Thymus (tissue), 11 donors: ENCODE measurements around the gene SHROOM2. TPM values are rescaled to one million over a fixed set of nuclear protein-coding genes. Genes with fewer than 3 reads are reported as not detected.

Experiments used
- DNase-seq, 9 donors: peaks; one replicate each; pipeline ENCODE4 v3.0.0-alpha.2; 2013; ENCODE audit warnings: low spot score in 9 of 9, low read depth in 6 of 9, missing footprints in 1 of 9
- H3K27ac ChIP-seq, 2 donors: one replicate each; pipeline ENCODE4 v1.5.1; 2013; ENCODE audit warnings: control low read depth in 1 of 2, low read depth in 1 of 2, low read length in 1 of 2, mild to moderate bottlenecking in 1 of 2, moderate library complexity in 1 of 2
- H3K27me3 ChIP-seq, 2 donors: one replicate each; pipeline ENCODE4 v1.5.1; 2013; ENCODE audit warnings: low read length in 1 of 2; ENCODE audit not compliant: control insufficient read depth in 2 of 2, insufficient read depth in 1 of 2
- H3K36me3 ChIP-seq, 2 donors: one replicate each; pipeline ENCODE4 v1.5.1; 2013; ENCODE audit warnings: low read length in 1 of 2, mild to moderate bottlenecking in 1 of 2, moderate library complexity in 1 of 2; ENCODE audit not compliant: control insufficient read depth in 2 of 2, insufficient read depth in 2 of 2
- H3K4me1 ChIP-seq, 2 donors: one replicate each; pipeline ENCODE4 v1.5.1; 2013; ENCODE audit warnings: low read length in 2 of 2; ENCODE audit not compliant: control insufficient read depth in 2 of 2, insufficient read depth in 2 of 2
- H3K4me3 ChIP-seq, 2 donors: one replicate each; pipeline ENCODE4 v1.5.1; 2013; ENCODE audit warnings: low read length in 2 of 2, control low read depth in 1 of 2, mild to moderate bottlenecking in 1 of 2
- H3K9me3 ChIP-seq, 2 donors: one replicate each; pipeline ENCODE4 v1.5.1; 2013; ENCODE audit warnings: low read length in 1 of 2, mild to moderate bottlenecking in 1 of 2; ENCODE audit not compliant: control insufficient read depth in 2 of 2, insufficient read depth in 1 of 2
- WGBS: extraction: QIAGEN DNeasy Blood & Tissue Kit; methylation state at CpG from one replicate; pipeline ENCODE4 v1.1.7; 2013; 5-methylcytosine and 5-hydroxymethylcytosine counted together
- polyA plus RNA-seq: library from polyadenylated mRNA; stranded (reverse); fragments of 200-250 nt; gene quantifications from one replicate; pipeline ENCODE4 v1.2.3, GENCODE V29; 2013
- total RNA-seq: library from RNA; stranded (reverse); fragments of 120-200 nt; gene quantifications from one replicate; pipeline ENCODE4 v1.2.4, GENCODE V29; 2013
- donor health status: healthy.

The SHROOM2 gene
- total and polyA plus RNA-seq, 2 donors = 2.3 to 4.6 TPM

- Histone ChIP-seq H3K27me3 (no peaks in the 10 kb centered on the region), H3K27ac (no peak overlapping the region), H3K4me3 (no peak overlapping the region), H3K4me1 (peaks cover 0 to 4% of the 10 kb centered on the region in 2 donors), H3K9me3 (no peaks in the 10 kb centered on the region), H3K36me3 (no peaks in the 10 kb centered on the region)
- 98% methylated on average over 6 of the region's 6 CpGs for WGBS
- no peak for DNase-seq
Observed at GRCh38 chrX:9888953-9889470, 102.8 kb downstream of the SHROOM2 start.

GRCh38 chrX:9890681-9891091 lies 104.5 kb downstream of the SHROOM2 start:
- WGBS = 93% methylated on average over 24 of the region's 24 CpGs
- H3K4me1 ChIP-seq = no peaks in the 10 kb centered on the region
- H3K4me3 ChIP-seq = no peak overlapping the region
- no peaks in the 10 kb centered on the region for H3K27me3 ChIP-seq
- no peak for DNase-seq
- no peak overlapping the region for H3K27ac ChIP-seq
- no peaks in the 10 kb centered on the region for H3K9me3 ChIP-seq
- no peaks in the 10 kb centered on the region for H3K36me3 ChIP-seq

- no peak for DNase-seq
- H3K4me3 ChIP-seq = no peak overlapping the region
- no peaks in the 10 kb centered on the region for H3K27me3 ChIP-seq
- 97% methylated on average over 36 of the region's 36 CpGs for WGBS
- peaks cover 0 to 25% of the 10 kb centered on the region in 2 donors for H3K4me1 ChIP-seq
- H3K9me3 ChIP-seq = no peaks in the 10 kb centered on the region
- H3K27ac ChIP-seq = no peak overlapping the region
- no peaks in the 10 kb centered on the region for H3K36me3 ChIP-seq
Observed at GRCh38 chrX:9895225-9895912, 109.1 kb downstream of the SHROOM2 start.

DNA sequence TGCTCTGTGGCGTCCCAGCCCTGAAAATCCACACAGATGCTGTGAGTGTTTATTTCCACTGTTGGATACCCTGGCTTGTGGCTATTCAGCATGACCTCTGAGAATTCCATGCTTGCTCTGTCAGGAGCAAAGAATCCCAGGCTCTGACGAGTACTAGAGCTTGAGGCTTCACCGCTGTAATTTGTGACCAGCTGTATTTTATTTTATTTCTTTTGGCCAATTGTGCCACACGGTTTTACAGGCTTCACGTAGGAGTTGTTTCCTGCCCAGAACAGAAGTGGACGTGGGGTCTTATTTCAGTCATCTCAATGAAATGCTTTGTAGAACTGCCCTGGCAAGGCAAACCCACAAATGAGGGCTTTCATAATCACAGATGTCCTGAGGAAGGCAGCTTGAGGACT lies 111.5 kb downstream of the SHROOM2 start:
- H3K4me3 ChIP-seq = no peak overlapping the region
- H3K27ac ChIP-seq = no peak overlapping the region
- no peak for DNase-seq
- no peaks in the 10 kb centered on the region for H3K36me3 ChIP-seq
- H3K9me3 ChIP-seq = no peaks in the 10 kb centered on the region
- WGBS = 86% methylated on average over 6 of the region's 6 CpGs
- H3K4me1 ChIP-seq = peaks cover 0 to 38% of the 10 kb centered on the region in 2 donors
- no peaks in the 10 kb centered on the region for H3K27me3 ChIP-seq

- H3K36me3 ChIP-seq = no peaks in the 10 kb centered on the region
- H3K4me3 ChIP-seq = no peak overlapping the region
- DNase-seq = peak in 5 of 9 donors; percentile 27 to 75 (median 56)
- peak overlapping the region in 1 of 2 donors; percentile 73 for H3K27ac ChIP-seq
- WGBS = 82% methylated on average over 17 of the region's 17 CpGs
- no peaks in the 10 kb centered on the region for H3K27me3 ChIP-seq
- H3K4me1 ChIP-seq = peaks cover 0 to 43% of the 10 kb centered on the region in 2 donors
- H3K9me3 ChIP-seq = no peaks in the 10 kb centered on the region
Observed at GRCh38 chrX:9899640-9900111, 113.4 kb downstream of the SHROOM2 start.

GRCh38 chrX:9902656-9903055 lies 116.4 kb downstream of the SHROOM2 start:
- no peak overlapping the region for H3K27ac ChIP-seq
- H3K27me3 ChIP-seq = no peaks in the 10 kb centered on the region
- no peaks in the 10 kb centered on the region for H3K9me3 ChIP-seq
- H3K36me3 ChIP-seq = no peaks in the 10 kb centered on the region
- no peak overlapping the region for H3K4me3 ChIP-seq
- DNase-seq = no peak
- WGBS = 93% methylated on average over 6 of the region's 6 CpGs
- H3K4me1 ChIP-seq = peaks cover 0 to 42% of the 10 kb centered on the region in 2 donors

DNA sequence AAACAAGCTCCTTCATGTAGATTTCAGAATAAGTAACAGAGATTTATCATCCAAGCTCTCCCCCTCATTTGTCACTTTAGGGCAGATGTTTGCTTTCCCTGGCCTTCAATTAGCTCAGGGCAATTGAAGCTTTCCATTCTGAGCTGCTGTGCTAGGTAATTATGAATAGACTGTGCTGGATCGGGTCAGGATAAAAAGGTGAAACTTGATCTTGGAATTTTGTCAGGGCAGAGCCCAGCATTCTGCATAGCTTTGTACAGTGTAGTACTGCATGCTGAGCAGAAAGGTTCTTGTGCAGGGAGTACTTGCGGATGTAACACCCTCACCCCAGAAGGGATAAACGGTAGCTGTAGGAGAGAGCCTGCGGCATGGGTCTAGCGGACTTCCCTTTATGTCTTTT lies 116.9 kb downstream of the SHROOM2 start:
- no peaks in the 10 kb centered on the region for H3K27me3 ChIP-seq
- peaks cover 0 to 37% of the 10 kb centered on the region in 2 donors for H3K4me1 ChIP-seq
- no peaks in the 10 kb centered on the region for H3K9me3 ChIP-seq
- no peak for DNase-seq
- no peak overlapping the region for H3K27ac ChIP-seq
- WGBS = 93% methylated on average over 5 of the region's 5 CpGs
- H3K36me3 ChIP-seq = no peaks in the 10 kb centered on the region
- no peak overlapping the region for H3K4me3 ChIP-seq

- Histone ChIP-seq H3K27ac (no peak overlapping the region), H3K36me3 (no peaks in the 10 kb centered on the region), H3K4me3 (no peak overlapping the region), H3K27me3 (no peaks in the 10 kb centered on the region), H3K9me3 (no peaks in the 10 kb centered on the region), H3K4me1 (peaks cover 0 to 21% of the 10 kb centered on the region in 2 donors)
- 98% methylated on average over 17 of the region's 17 CpGs for WGBS
- no peak for DNase-seq
Observed at GRCh38 chrX:9905288-9905687, 119.1 kb downstream of the SHROOM2 start.

GRCh38 chrX:9905721-9906120 lies 119.5 kb downstream of the SHROOM2 start:
- no peaks in the 10 kb centered on the region for H3K9me3 ChIP-seq
- no peaks in the 10 kb centered on the region for H3K36me3 ChIP-seq
- no peaks in the 10 kb centered on the region for H3K27me3 ChIP-seq
- no peak overlapping the region for H3K4me3 ChIP-seq
- peaks cover 0 to 19% of the 10 kb centered on the region in 2 donors for H3K4me1 ChIP-seq
- over 99% methylated on average over 5 of the region's 5 CpGs for WGBS
- DNase-seq = no peak
- H3K27ac ChIP-seq = no peak overlapping the region
